Measurements from ENCODE around the gene SRSF4.

DNA sequence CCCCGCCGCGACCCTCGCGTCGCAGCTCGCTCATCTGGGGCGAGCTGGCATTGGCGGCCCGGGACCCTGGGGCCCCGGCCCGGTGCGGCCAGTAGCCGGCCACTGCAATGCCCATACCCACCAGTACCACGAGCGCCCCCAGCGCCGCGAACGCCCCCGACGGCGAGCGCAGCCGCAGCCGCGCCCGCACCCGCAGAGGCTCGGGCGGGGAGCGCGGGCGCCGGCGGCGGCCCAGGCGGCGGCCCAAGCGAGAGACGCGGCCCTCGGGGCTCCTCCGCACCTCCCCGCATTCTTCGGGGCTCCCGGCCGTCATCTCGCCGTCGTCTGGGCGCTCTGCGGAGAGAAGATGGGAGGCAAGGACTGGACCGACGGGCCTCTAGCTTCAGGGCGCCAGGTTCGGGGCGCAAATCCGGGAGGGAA, 60.2 kb downstream of the SRSF4 start:
- no peak for TF ChIP-seq CTCF (IDR thresholded peaks at IDR 0.05 in 2 of 3, conservative IDR thresholded peaks at IDR 0.05 in 1 of 3; ENCODE audit: borderline replicate concordance in 1 of 3, insufficient read depth in 1 of 3, low read depth in 2 of 3, low read length in 2 of 3)
- no peak for TF ChIP-seq POLR2A (IDR thresholded peaks at IDR 0.05; ENCODE audit: borderline replicate concordance, extremely low read depth, insufficient read depth, insufficient read length)
- TF ChIP-seq MAX (IDR thresholded peaks at IDR 0.05), result no peak
- TF ChIP-seq, protein P1, sequence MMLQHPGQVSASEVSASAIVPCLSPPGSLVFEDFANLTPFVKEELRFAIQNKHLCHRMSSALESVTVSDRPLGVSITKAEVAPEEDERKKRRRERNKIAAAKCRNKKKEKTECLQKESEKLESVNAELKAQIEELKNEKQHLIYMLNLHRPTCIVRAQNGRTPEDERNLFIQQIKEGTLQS (IDR thresholded peaks at IDR 0.05), result no peak
- TF ChIP-seq ELF1 (IDR thresholded peaks at IDR 0.05; ENCODE audit: borderline replicate concordance, low read depth), result no peak
- no peak; the same call in 1 of the 2 replicates for TF ChIP-seq POLR2AphosphoS5 (IDR thresholded peaks at IDR 0.05; ENCODE audit: low read depth, low read length)
- TF ChIP-seq EZH2phosphoT487 (IDR thresholded peaks at IDR 0.05; ENCODE audit: borderline replicate concordance), result no peak

Measured in HCT116 (cell line).